Activated CD4-positive, alpha-beta T cell treated with anti-CD3 and anti-CD28 coated beads, Interleukin-2, amount 50 U/mL, for 4 hours (primary cell): ENCODE measurements around the gene HECW1.
"Not testable (repeated sequence)": the region's sequence is repeated elsewhere in the genome, so short reads cannot be mapped to it uniquely, and the experiment has no call there.

Experiments
- DNase-seq, 2 experiments: peaks; one replicate each; pipeline ENCODE4 v3.0.0-alpha.2; 2020

HECW1 gene

GRCh38 chr7:43553999-43554398, 441.6 kb downstream of the HECW1 start:
- no peak for DNase-seq

GRCh38 chr7:43554423-43554822, 442.0 kb downstream of the HECW1 start:
- DNase-seq: no peak

DNA sequence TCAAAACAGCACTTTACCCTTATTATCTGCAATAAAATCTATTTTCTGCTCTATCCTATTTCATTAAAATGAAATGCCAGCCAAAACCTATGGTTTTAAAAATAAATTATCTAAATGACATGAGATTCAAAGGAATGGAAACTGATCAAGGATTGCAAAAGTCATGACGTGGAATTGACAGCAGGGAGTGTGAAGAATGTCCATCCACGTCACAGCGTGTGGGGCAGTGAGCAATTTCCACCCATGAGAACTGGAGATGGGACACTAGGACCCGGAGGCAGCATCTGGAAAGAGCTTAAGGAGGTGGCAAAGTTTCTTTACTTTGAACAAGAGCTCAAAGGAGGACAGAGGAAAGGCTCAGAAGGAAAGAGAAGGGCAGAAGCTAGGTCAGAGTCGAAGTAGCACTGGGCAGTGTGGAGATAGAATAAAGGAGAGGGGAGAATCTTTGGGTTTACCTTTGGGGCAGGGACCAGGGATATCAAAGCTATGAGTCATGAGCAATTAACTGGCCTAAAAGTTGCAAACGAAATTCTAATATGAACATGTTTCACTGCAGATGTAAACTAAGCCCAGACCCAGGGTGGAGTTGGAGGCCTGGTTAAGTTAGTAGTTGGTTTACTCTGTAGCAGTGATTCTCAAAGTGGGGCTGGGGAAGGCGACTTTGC, 445.5 kb downstream of the HECW1 start:
- DNase-seq: no peak

- DNase-seq: no peak
These were observed 446.9 kb downstream of the HECW1 start for GRCh38 chr7:43559171-43559945.

- DNase-seq: no peak
These were observed 447.5 kb downstream of the HECW1 start for GRCh38 chr7:43559946-43560335.

DNA sequence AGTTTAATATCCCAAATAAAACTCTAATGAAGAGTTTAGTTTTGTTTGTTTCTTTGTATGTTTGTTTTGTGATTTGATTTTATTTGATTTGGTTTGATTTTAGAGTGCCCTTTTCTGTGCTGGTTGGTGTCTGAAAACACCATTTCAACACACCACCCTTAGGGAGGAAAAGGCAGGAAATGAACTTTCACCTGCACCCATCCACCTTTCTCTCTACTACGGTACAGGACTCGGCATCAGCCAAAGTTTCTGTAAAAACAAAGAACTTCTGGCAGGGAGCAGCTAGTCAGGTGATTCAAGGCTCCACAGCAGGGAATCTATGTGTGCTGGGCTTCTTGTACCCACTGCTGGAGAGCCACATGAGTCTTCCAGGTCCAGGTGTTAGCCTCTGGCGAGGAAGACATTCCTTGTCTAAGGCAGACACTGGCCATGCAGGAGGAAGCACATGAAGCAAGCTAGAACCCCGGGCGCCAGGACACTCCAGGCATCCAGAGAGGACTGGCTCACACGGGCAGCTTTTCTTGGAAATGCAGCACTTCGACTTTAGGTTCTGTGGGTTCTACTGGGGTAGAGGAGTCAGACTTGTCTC, 448.4 kb downstream of the HECW1 start:
- no peak for DNase-seq

GRCh38 chr7:43562383-43562782, 449.9 kb downstream of the HECW1 start:
- DNase-seq: no peak

DNA sequence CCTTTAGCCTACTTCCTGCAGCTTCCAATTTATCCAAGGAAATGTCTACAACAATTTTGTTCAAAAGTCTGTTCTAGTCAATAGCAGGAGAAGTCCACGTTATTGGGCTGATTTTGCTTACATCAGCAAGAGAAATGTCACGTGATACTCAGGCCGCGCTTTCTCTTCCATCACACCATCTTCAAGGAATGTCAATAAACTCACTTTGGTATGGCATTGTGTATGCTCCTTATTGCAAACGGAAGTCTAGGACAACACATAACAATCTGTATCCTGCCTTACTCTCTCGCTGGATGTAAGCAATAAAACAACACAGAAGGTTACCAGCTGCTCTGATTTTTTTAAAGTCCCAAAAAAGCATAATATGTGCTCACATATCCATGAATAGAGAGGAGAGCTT, 453.3 kb downstream of the HECW1 start:
- no peak for DNase-seq

DNA sequence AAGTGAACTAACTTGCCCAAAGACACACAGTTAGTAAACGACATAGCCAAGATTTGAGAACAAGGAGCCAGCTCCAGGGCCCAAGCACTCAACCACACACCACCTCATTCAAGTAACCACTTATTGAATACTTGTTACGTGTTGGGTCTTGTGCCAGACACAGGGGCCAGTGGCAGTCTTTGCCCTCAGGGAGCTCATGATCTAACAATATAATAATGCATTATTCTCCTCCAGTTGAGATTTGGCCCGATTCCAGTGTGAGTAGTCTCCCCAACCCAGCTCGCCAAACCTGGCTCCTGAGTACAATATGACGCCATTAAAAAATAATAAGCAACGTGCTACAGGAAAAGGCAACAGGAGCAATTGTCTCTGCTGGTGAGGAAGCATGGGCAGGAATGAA, 456.1 kb downstream of the HECW1 start:
- DNase-seq: no peak

DNA sequence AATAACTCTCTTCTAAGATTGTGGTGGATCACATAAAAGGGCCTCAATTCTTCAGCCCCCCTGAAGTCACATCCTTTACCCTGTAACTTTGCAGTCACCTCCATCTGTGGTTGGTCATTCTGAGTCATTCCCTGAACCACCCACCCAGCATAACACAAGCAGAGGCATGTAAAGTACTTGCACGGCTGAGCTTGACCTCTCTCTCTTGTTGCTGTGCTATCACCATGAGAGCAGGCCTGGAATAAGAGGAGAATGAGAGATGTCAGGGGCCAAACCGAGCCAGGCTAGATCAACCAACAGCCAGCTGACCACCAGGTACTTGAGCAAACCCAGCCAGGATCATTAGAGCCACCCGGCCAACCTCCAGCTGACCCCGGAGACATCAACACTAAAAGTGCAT, 457.0 kb downstream of the HECW1 start:
- no peak for DNase-seq

GRCh38 chr7:43570688-43571365, 458.4 kb downstream of the HECW1 start:
- no peak for DNase-seq

- no peak for DNase-seq
These were observed 460.1 kb downstream of the HECW1 start for GRCh38 chr7:43572516-43573049.

DNA sequence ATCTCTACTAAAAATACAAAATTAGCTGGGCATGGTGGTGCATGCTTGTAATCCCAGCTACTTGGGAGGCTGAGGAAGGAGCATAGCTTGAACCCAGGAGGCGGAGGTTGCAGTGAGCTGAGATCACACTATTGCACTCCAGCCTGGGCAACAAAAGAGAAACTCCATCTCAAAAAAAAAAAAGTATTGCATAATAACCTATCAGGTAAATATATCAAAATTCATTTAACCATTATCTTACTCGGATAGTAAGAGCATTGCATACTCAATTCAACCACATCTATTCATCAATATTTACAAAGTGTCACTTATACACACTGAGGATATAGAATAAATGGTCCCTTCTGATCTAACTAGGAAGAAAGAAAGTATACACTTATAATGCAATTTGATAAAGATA, 461.4 kb downstream of the HECW1 start:
- not testable (repeated sequence) for DNase-seq

DNA sequence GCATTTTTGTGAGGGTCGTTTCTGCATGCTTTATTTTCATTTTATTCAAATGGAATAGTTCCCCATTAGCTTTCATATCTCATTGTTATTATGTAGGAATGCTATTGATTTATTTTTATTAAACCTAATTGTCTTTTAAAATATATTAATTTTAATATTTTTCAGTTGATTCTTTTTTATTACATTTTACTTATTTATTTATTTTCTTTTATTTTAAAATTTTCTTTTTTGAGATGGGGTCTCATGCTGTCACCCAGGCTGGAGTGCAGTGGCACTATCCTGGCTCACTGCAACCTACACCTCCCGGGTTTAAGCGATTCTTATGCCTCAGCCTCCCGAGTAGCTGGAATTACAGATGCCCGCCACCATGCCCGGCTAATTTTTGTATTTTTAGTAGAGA, 463.1 kb downstream of the HECW1 start:
- no peak for DNase-seq

GRCh38 chr7:43576241-43576640, 463.8 kb downstream of the HECW1 start:
- DNase-seq: no peak

DNA sequence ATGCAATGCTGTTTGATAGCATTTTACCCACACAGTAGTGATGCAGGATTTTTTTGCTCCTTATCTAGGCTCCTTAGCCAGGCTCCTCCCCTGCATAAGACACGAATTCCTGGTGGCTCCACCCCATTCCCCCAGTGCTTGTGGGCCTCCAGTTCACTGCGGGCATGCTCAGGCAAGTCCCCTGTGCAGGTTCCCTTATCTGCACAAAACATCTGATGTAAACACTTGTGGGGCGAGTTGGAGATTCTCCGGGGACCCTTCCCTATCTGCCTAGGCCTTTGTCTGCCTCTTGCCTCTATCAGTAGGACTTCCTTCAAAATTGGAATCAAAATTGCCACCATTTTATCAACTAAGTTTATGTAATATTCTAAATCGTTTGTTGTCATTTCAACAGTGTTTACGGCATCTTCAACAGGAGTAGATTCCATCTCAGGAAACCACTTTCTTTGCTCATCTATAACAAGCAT, 465.1 kb downstream of the HECW1 start:
- DNase-seq: no peak

- peak; percentile 91 for DNase-seq
These were observed 470.3 kb downstream of the HECW1 start, which contains the start of gene STK17A for GRCh38 chr7:43582503-43583423. Gene STK17A, plus strand, starts transcription at chr7:43583108. Its CDS starts 136 bp downstream, at chr7:43583244.

DNA sequence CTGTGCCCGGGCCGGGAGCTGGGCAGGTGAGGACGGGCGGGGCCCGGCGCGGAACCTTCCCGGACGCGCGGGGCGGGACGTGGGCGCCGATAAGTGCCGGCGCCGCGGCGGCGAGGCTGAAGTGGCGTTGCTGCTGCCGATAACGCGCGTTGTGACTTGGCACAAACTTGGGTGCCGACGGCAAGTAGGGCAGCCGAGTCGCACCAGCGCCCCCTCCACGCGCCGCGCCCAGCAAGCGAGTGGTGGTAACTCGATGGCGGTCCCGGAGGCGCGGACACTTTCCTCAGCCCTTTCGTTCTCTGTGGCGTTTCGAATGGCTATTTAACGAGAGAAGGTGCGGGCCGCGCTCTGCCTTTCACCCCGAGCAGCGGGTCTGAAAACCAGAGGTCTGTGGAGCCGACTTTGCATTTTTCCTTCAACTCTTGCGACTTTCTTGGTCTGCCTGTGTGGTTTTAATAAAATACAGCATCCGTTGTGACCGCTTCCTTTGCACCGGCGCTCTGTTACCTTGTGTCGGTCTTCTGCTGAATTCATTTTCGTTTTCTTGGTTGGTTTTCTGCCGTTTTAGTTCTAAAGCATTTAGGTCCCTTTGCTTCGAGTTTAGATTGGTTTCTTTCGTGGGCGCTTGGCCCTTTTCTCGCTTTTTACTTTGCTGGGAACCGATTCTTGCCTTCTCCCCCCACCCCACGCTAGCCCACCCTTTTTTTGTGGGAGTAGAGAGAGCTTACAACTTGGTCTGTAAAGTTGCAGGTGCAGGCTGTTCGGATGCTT, 471.2 kb downstream of the HECW1 start:
- DNase-seq: peak; percentile 49 to 59

DNA sequence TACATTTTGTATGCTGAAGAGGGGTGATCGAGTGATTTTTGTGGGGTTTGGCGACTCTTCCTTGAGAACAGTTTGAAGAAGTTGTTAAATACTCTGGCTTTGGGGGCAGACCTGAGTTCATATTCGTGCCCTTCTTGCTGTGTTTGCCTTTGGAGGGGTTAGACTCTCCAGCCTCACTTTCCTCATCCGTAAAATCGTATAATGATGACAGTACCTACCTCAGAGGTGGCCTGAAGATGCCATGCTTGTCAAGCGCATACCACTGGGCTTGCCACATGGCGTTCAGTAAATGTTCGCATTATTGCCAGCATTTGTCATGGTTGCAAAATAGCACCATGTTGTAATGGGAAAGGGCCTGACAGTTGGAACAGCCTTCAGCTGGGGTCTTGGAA, 471.7 kb downstream of the HECW1 start:
- peak in 1 of 2 experiments; percentile 17 for DNase-seq

GRCh38 chr7:43584733-43585132, 472.3 kb downstream of the HECW1 start:
- not testable (repeated sequence) for DNase-seq

DNA sequence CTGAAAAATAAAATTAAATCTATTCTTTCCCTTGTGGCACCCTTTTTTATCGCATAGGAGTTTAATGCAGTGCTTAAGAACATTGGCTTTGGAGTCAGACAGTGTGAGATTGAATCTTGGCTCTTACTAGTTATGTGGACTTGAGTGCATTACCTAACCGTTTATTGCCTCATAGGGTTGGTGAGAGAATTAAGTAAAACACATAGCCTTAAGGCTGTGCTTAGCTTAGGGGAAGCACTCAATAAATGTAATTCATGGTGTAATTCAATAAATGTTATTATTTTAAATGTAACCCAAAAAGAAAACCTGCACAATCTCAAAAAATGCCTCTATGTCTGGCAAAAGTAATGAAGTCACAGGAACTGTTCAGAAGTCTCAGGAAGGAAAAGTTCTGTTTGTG, 473.1 kb downstream of the HECW1 start:
- DNase-seq: no peak
